Parathyroid adenoma (tissue), 2 donors: ENCODE data around the gene LPP.

Experiments used
- H2AFZ ChIP-seq: fragments of 300-600 bp; sonication (generic); one replicate; pipeline ENCODE4 v1.7.0; 2017; ENCODE audit warnings: antibody characterized with exemption, mild to moderate bottlenecking
- H3K27ac ChIP-seq: fragments of 300-600 bp; sonication (generic); one replicate; pipeline ENCODE4 v1.7.0; 2017
- H3K27me3 ChIP-seq: fragments of 300-600 bp; sonication (generic); one replicate; pipeline ENCODE4 v1.7.0; 2017; ENCODE audit warnings: low read length; ENCODE audit not compliant: control insufficient read depth, insufficient read depth
- H3K36me3 ChIP-seq: fragments of 300-600 bp; sonication (generic); one replicate; pipeline ENCODE4 v1.7.0; 2017; ENCODE audit warnings: low read length; ENCODE audit not compliant: control insufficient read depth, insufficient read depth
- H3K4me1 ChIP-seq: fragments of 300-600 bp; sonication (generic); one replicate; pipeline ENCODE4 v1.7.0; 2017; ENCODE audit warnings: control low read depth
- H3K4me2 ChIP-seq: fragments of 300-600 bp; sonication (generic); one replicate; pipeline ENCODE4 v1.7.0; 2017; ENCODE audit warnings: low read length
- H3K4me3 ChIP-seq: fragments of 300-600 bp; sonication (generic); one replicate; pipeline ENCODE4 v1.7.0; 2017; ENCODE audit warnings: low read depth, low read length
- H3K79me2 ChIP-seq: fragments of 300-600 bp; sonication (generic); one replicate; pipeline ENCODE4 v1.7.0; 2017; ENCODE audit warnings: control low read depth
- H3K9ac ChIP-seq: fragments of 300-600 bp; sonication (generic); one replicate; pipeline ENCODE4 v1.7.0; 2017; ENCODE audit warnings: mild to moderate bottlenecking
- H3K9me3 ChIP-seq: fragments of 300-600 bp; sonication (generic); one replicate; pipeline ENCODE4 v1.7.0; 2017; ENCODE audit warnings: low read length; ENCODE audit not compliant: control insufficient read depth
- TF ChIP-seq, protein P1 (sequence below): fragments of 300-600 bp; sonication (generic); IDR thresholded peaks from one replicate; pipeline ENCODE4 v1.7.0; 2017; ENCODE audit warnings: antibody characterized with exemption, mild to moderate bottlenecking
- donor health status: primary hyperparathyroidism.

The LPP gene

GRCh38 chr3:188589771-188590170, 435.8 kb downstream of the LPP start:
- Histone ChIP-seq H3K9ac (no peak overlapping the region), H3K9me3 (no peaks in the 10 kb centered on the region), H3K27ac (no peak overlapping the region), H3K36me3 (no peaks in the 10 kb centered on the region), H2AFZ (no peak overlapping the region), H3K4me2 (no peak overlapping the region), H3K27me3 (no peaks in the 10 kb centered on the region), H3K4me3 (no peak overlapping the region), H3K4me1 (no peaks in the 10 kb centered on the region), H3K79me2 (no peaks in the 10 kb centered on the region)
- TF ChIP-seq, protein P1, sequence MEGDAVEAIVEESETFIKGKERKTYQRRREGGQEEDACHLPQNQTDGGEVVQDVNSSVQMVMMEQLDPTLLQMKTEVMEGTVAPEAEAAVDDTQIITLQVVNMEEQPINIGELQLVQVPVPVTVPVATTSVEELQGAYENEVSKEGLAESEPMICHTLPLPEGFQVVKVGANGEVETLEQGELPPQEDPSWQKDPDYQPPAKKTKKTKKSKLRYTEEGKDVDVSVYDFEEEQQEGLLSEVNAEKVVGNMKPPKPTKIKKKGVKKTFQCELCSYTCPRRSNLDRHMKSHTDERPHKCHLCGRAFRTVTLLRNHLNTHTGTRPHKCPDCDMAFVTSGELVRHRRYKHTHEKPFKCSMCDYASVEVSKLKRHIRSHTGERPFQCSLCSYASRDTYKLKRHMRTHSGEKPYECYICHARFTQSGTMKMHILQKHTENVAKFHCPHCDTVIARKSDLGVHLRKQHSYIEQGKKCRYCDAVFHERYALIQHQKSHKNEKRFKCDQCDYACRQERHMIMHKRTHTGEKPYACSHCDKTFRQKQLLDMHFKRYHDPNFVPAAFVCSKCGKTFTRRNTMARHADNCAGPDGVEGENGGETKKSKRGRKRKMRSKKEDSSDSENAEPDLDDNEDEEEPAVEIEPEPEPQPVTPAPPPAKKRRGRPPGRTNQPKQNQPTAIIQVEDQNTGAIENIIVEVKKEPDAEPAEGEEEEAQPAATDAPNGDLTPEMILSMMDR, result no peak

- H3K27me3 ChIP-seq, result no peaks in the 10 kb centered on the region
- TF ChIP-seq, protein P1, result no peak
- no peak overlapping the region for H3K4me3 ChIP-seq
- no peak overlapping the region for H3K27ac ChIP-seq
- H3K4me2 ChIP-seq, result no peak overlapping the region
- no peaks in the 10 kb centered on the region for H3K79me2 ChIP-seq
- H3K9me3 ChIP-seq, result no peaks in the 10 kb centered on the region
- H3K36me3 ChIP-seq, result no peaks in the 10 kb centered on the region
- no peak overlapping the region for H3K9ac ChIP-seq
- H3K4me1 ChIP-seq, result no peaks in the 10 kb centered on the region
- no peak overlapping the region for H2AFZ ChIP-seq
Measured at GRCh38 chr3:188590557-188590956, 436.6 kb downstream of the LPP start.

DNA sequence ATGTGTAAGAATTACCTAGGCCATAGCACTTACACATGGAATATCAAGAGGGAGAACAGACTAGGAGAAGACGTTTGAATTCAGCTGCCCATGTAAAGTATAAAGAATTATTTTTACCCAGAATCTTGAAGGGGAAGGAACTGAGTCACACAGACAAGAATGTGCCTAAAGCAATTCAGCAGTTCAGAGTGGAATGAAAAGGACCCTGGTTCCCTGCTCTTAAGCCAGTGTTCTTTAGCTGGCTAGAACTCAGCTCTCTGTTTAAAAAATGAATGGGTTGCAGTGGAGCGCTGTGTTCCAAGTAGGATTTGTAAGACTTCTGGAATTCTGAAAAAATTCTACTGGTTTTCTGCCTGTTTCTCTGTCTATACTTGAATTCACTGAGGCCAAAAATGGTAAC, 440.2 kb downstream of the LPP start:
- no peaks in the 10 kb centered on the region for H3K4me1 ChIP-seq
- H3K79me2 ChIP-seq, result no peaks in the 10 kb centered on the region
- TF ChIP-seq, protein P1, result no peak
- H3K27ac ChIP-seq, result no peak overlapping the region
- H3K9me3 ChIP-seq, result no peaks in the 10 kb centered on the region
- no peak overlapping the region for H3K4me3 ChIP-seq
- H3K9ac ChIP-seq, result no peak overlapping the region
- no peaks in the 10 kb centered on the region for H3K27me3 ChIP-seq
- no peaks in the 10 kb centered on the region for H3K36me3 ChIP-seq
- no peak overlapping the region for H3K4me2 ChIP-seq
- H2AFZ ChIP-seq, result no peak overlapping the region

- Histone ChIP-seq H3K27ac (no peak overlapping the region), H3K4me3 (no peak overlapping the region), H3K9me3 (no peaks in the 10 kb centered on the region), H3K4me2 (no peak overlapping the region), H3K9ac (no peak overlapping the region), H3K36me3 (no peaks in the 10 kb centered on the region), H3K27me3 (no peaks in the 10 kb centered on the region), H3K4me1 (no peaks in the 10 kb centered on the region), H3K79me2 (no peaks in the 10 kb centered on the region), H2AFZ (no peak overlapping the region)
- TF ChIP-seq, protein P1, result no peak
Measured at GRCh38 chr3:188595890-188596376, 442.0 kb downstream of the LPP start.

DNA sequence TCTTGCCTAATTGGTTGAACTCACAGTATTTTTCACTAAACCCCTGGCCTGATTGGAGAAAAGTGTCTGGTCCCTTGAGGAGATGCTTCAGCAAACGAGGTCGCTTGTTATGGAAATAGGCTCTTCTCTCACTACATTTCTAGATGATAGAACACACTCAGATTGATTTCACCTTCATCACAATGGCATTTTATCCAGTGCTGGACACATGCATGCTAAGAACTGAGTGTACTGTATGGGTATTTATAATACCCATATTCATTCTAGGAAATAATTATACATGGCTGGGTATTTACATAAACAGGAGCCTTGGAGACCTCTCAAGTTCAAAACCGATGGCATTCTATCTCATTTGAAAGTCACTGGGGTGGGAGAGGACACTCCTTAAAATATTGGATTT, 444.9 kb downstream of the LPP start:
- H2AFZ ChIP-seq, result no peak overlapping the region
- H3K4me2 ChIP-seq, result no peak overlapping the region
- no peaks in the 10 kb centered on the region for H3K36me3 ChIP-seq
- H3K27me3 ChIP-seq, result no peaks in the 10 kb centered on the region
- no peaks in the 10 kb centered on the region for H3K4me1 ChIP-seq
- no peak overlapping the region for H3K9ac ChIP-seq
- no peaks in the 10 kb centered on the region for H3K79me2 ChIP-seq
- no peak overlapping the region for H3K4me3 ChIP-seq
- H3K27ac ChIP-seq, result no peak overlapping the region
- TF ChIP-seq, protein P1, result no peak
- H3K9me3 ChIP-seq, result no peaks in the 10 kb centered on the region
